Keratinocyte (primary cell): ENCODE data around the gene ARL14EPL. TPM values are rescaled to one million over a fixed set of nuclear protein-coding genes. Genes with fewer than 3 reads are reported as not detected.

ENCODE experiments used
- DNase-seq: peaks from one replicate; pipeline ENCODE4 v3.0.0-alpha.2; 2011; ENCODE audit warnings: low read depth, missing footprints, low spot score
- FAIRE-seq: peaks from 2 replicates; lab custom pipeline; 2011; peaks lifted over from hg19 to GRCh38; lab: Jason Lieb, UNC
- H2AFZ ChIP-seq: 2 replicates; pipeline ENCODE4 v1.6.0; 2012; ENCODE audit warnings: low read length, control low read depth, inconsistent platforms; ENCODE audit not compliant: control insufficient read depth
- H3K27ac ChIP-seq: 2 replicates; pipeline ENCODE4 v1.5.1; 2011; ENCODE audit warnings: low read length; ENCODE audit not compliant: control insufficient read depth, insufficient read depth
- H3K27me3 ChIP-seq: 3 replicates; pipeline ENCODE4 v1.6.0; 2011; ENCODE audit warnings: low read length; ENCODE audit not compliant: control insufficient read depth, insufficient read depth; ENCODE audit errors: extremely low read depth
- H3K36me3 ChIP-seq, 2 experiments: 2 replicates in 1 of 2; 3 replicates in 1 of 2; pipeline ENCODE4 v1.5.1; 2011; ENCODE audit warnings: low read length in 2 of 2, mild to moderate bottlenecking in 1 of 2; ENCODE audit not compliant: control insufficient read depth in 2 of 2, insufficient read depth in 2 of 2; ENCODE audit errors: extremely low read depth in 1 of 2
- H3K4me1 ChIP-seq: 3 replicates; pipeline ENCODE4 v1.5.1; 2011; ENCODE audit warnings: low read length; ENCODE audit not compliant: control insufficient read depth, insufficient read depth; ENCODE audit errors: extremely low read depth
- H3K4me2 ChIP-seq: 3 replicates; pipeline ENCODE4 v1.6.0; 2011; ENCODE audit warnings: low read depth, low read length; ENCODE audit not compliant: control insufficient read depth, insufficient read depth; ENCODE audit errors: extremely low read depth
- H3K4me3 ChIP-seq, 3 experiments: fragments of 200-600 bp in 1 of 3; sonication (generic) in 1 of 3; 2 replicates in 2 of 3; 3 replicates in 1 of 3; pipeline ENCODE4 v1.5.1; 2011 to 2016; ENCODE audit warnings: low read length in 3 of 3, mild to moderate bottlenecking in 3 of 3, control low read depth in 2 of 3, inconsistent platforms in 1 of 3, low read depth in 1 of 3, mixed read lengths in 1 of 3, mixed run types in 1 of 3, moderate library complexity in 1 of 3; ENCODE audit not compliant: control insufficient read depth in 2 of 3, insufficient read depth in 2 of 3; ENCODE audit errors: extremely low read depth in 1 of 3
- H3K79me2 ChIP-seq: 2 replicates; pipeline ENCODE4 v1.6.0; 2012; ENCODE audit warnings: low read length; ENCODE audit not compliant: control insufficient read depth, insufficient read depth
- H3K9ac ChIP-seq: 3 replicates; pipeline ENCODE4 v1.6.0; 2011; ENCODE audit warnings: low read length; ENCODE audit not compliant: control insufficient read depth, insufficient read depth; ENCODE audit errors: extremely low read depth
- H3K9me1 ChIP-seq: 3 replicates; pipeline ENCODE4 v1.6.0; 2011; ENCODE audit warnings: low read length; ENCODE audit not compliant: control insufficient read depth, insufficient read depth; ENCODE audit errors: extremely low read depth
- H3K9me3 ChIP-seq: 2 replicates; pipeline ENCODE4 v1.5.1; 2012; ENCODE audit warnings: low read depth, low read length; ENCODE audit not compliant: control insufficient read depth
- H4K20me1 ChIP-seq: 3 replicates; pipeline ENCODE4 v1.6.0; 2011; ENCODE audit warnings: low read length; ENCODE audit not compliant: control insufficient read depth, insufficient read depth; ENCODE audit errors: extremely low read depth
- EZH2 ChIP-seq: IDR thresholded peaks from one replicate; pipeline ENCODE4 v1.6.1; 2012; ENCODE audit warnings: inconsistent platforms, mild to moderate bottlenecking, low read length, moderate library complexity
- dilution Hi-C: fragments of 300-500 bp; cut with MboI; formaldehyde crosslinking; loops from one replicate; pipeline ENCODE4 v1.7.0; 2020; ENCODE audit warnings: low sequenced_read_pairs; ENCODE audit not compliant: extremely low pct_ligation_motif_present
- polyA plus RNA-seq, 5 experiments: library from polyadenylated mRNA; depleted of rRNA in 3 of 5; stranded (reverse) in 3 of 5; stranded (forward) in 1 of 5; unstranded in 1 of 5; fragments of >200 nt; gene quantifications; 1 replicate in 1 of 5; 2 replicates in 3 of 5; 3 replicates in 1 of 5; pipeline versions ENCODE4 v1.2.1 to v1.2.3, GENCODE V29; 2011 to 2012; ENCODE audit warnings: missing spikeins in 2 of 5, low read depth in 1 of 5, low replicate concordance in 1 of 5
- TF ChIP-seq, protein P1 (sequence below), 3 experiments: IDR thresholded peaks in 1 of 3; conservative IDR thresholded peaks in 1 of 3; optimal IDR thresholded peaks in 1 of 3; 2 replicates in 2 of 3; 3 replicates in 1 of 3; pipeline versions ENCODE3 to v1.5.1; 2011; ENCODE audit warnings: low read length in 3 of 3, mild to moderate bottlenecking in 3 of 3, moderate library complexity in 2 of 3, control low read depth in 1 of 3, inconsistent platforms in 1 of 3; ENCODE audit not compliant: insufficient read depth in 2 of 3; ENCODE audit errors: extremely low read depth in 1 of 3

The ARL14EPL gene
- polyA plus RNA-seq, 1 donor (not counting 4 experiments of a cell fraction or from before 2014, with no cell fraction given), result not detected

DNA sequence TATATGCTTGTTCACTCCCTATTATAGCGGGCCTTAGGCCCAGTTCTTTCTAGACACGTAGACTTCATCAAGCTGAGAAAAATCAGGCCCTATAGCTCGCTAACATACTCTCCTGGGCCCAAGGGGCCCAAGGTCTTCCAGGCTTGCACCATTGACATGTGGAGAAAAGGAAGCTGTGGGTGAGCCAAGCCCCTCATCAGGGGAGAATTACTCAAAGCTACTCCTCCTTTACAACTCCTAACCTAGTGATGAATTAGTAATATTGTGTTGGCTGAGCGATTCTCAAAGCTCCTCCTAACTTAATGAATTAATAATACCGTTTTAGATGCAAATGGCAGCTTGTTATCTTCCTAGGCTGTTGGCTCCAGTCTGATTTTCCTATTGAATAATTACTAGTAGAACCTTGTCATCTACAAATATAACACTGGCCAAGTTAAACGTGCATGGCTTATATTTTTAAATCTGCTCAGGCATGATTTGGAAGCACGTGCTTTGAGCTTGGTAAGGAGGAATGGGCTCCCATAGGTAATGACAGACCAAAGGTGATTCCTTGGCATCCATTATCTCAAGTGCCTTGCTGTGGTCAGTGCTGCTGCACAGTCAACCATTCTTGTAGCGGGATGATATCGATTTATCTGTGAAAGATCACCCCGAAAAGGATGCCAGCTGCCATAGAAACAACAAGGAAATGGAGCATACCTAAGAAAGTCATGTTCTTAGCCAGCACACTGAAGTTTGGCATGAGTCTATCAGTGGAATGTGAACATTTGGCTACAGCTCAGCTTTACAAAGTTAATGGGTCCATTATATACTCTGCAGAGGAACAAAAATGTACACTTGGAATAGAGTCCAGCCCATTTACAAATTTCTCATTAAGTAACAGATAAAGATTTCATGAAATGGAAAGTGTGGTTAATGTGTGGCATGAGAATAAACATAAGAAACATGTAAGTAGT is 46.2 kb upstream of the ARL14EPL start:
- Histone ChIP-seq H3K4me1 (no peaks in the 10 kb centered on the region), H3K4me2 (no peak overlapping the region), H3K27me3 (no peaks in the 10 kb centered on the region), H2AFZ (no peak overlapping the region), H3K36me3 (no peaks in the 10 kb centered on the region), H3K4me3 (no peak overlapping the region), H3K9ac (no peak overlapping the region), H3K79me2 (no peaks in the 10 kb centered on the region), H3K27ac (no peak overlapping the region), H3K9me3 (no peaks in the 10 kb centered on the region), H3K9me1 (no peaks in the 10 kb centered on the region), H4K20me1 (no peaks in the 10 kb centered on the region)
- TF ChIP-seq, protein P1, sequence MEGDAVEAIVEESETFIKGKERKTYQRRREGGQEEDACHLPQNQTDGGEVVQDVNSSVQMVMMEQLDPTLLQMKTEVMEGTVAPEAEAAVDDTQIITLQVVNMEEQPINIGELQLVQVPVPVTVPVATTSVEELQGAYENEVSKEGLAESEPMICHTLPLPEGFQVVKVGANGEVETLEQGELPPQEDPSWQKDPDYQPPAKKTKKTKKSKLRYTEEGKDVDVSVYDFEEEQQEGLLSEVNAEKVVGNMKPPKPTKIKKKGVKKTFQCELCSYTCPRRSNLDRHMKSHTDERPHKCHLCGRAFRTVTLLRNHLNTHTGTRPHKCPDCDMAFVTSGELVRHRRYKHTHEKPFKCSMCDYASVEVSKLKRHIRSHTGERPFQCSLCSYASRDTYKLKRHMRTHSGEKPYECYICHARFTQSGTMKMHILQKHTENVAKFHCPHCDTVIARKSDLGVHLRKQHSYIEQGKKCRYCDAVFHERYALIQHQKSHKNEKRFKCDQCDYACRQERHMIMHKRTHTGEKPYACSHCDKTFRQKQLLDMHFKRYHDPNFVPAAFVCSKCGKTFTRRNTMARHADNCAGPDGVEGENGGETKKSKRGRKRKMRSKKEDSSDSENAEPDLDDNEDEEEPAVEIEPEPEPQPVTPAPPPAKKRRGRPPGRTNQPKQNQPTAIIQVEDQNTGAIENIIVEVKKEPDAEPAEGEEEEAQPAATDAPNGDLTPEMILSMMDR (optimal IDR thresholded peaks at IDR 0.05 in 1 of 3, IDR thresholded peaks at IDR 0.05 in 1 of 3, conservative IDR thresholded peaks at IDR 0.05 in 1 of 3; ENCODE audit: extremely low read depth in 1 of 3, insufficient read depth in 2 of 3, low read length in 3 of 3), result no peak
- TF ChIP-seq EZH2, result no peak
- DNase-seq (no peak), FAIRE-seq (no peak)
- dilution Hi-C loops, result no loop called here

DNA sequence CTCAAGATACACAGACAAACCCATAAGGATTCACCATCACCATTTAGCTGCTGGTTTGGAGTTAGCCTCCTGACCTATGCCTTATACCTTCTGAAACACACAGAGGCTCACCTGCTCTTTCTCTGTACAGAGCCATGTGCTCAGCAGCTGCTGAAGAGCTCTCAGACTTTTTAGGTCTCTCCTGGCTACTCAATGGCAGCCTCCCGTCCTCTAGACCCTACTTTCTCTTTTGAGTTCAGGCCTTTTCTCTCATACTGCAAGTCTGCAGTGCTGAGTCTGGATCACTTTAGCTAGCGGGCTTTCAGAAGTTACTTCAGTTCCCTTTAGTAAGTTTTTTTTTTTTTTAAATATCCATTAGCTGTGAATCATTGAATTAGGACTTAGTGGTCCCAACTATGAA is 44.3 kb upstream of the ARL14EPL start:
- H2AFZ ChIP-seq, result no peak overlapping the region
- no peak overlapping the region for H3K4me2 ChIP-seq
- H3K4me3 ChIP-seq, result no peak overlapping the region
- H3K9ac ChIP-seq, result no peak overlapping the region
- H3K4me1 ChIP-seq, result no peaks in the 10 kb centered on the region
- no peaks in the 10 kb centered on the region for H3K9me1 ChIP-seq
- no peaks in the 10 kb centered on the region for H4K20me1 ChIP-seq
- DNase-seq (no peak), FAIRE-seq (no peak)
- dilution Hi-C loops, result no loop called here
- no peaks in the 10 kb centered on the region for H3K36me3 ChIP-seq
- no peak overlapping the region for H3K27ac ChIP-seq
- H3K9me3 ChIP-seq, result no peaks in the 10 kb centered on the region
- TF ChIP-seq, protein P1 (optimal IDR thresholded peaks at IDR 0.05 in 1 of 3, IDR thresholded peaks at IDR 0.05 in 1 of 3, conservative IDR thresholded peaks at IDR 0.05 in 1 of 3; ENCODE audit: extremely low read depth in 1 of 3, insufficient read depth in 2 of 3, low read length in 3 of 3), result no peak
- TF ChIP-seq EZH2, result no peak
- H3K27me3 ChIP-seq, result peaks cover 3% of the 10 kb centered on the region
- H3K79me2 ChIP-seq, result no peaks in the 10 kb centered on the region
